Brain microvascular endothelial cell (primary cell): ENCODE measurements around the gene RWDD4.

ENCODE experiments used
- DNase-seq: peaks from one replicate; pipeline ENCODE4 v3.0.0-alpha.2; 2020
- H3K27ac ChIP-seq: fragments of 250-450 bp; sonication (Bioruptor Pico); 2 replicates; pipeline ENCODE4 v1.5.1; 2020; ENCODE audit warnings: mild to moderate bottlenecking, moderate library complexity
- H3K27me3 ChIP-seq: fragments of 250-450 bp; sonication (Bioruptor Pico); replicated peaks from 2 replicates; pipeline ENCODE4 v1.5.1; 2020; ENCODE audit warnings: mild to moderate bottlenecking
- H3K36me3 ChIP-seq: fragments of 250-450 bp; sonication (Bioruptor Pico); replicated peaks from 2 replicates; pipeline ENCODE4 v1.5.1; 2020; ENCODE audit warnings: mild to moderate bottlenecking
- H3K4me3 ChIP-seq: 2 replicates; pipeline ENCODE4 v1.5.1; 2011; ENCODE audit warnings: low read depth, mild to moderate bottlenecking, control low read depth, low read length, moderate library complexity
- in situ Hi-C: cut with HindIII; loops from 2 replicates; pipeline ENCODE4 v1.10.0; 2017; ENCODE audit warnings: low sequenced_read_pairs, low pct_ligation_motif_present
- TF ChIP-seq, protein P1 (sequence below): IDR thresholded peaks from 2 replicates; pipeline ENCODE4 v1.5.1; 2011; ENCODE audit warnings: low read depth, mild to moderate bottlenecking, moderate library complexity, low read length, control low read depth, inconsistent platforms; ENCODE audit errors: missing control alignments

The RWDD4 gene

DNA sequence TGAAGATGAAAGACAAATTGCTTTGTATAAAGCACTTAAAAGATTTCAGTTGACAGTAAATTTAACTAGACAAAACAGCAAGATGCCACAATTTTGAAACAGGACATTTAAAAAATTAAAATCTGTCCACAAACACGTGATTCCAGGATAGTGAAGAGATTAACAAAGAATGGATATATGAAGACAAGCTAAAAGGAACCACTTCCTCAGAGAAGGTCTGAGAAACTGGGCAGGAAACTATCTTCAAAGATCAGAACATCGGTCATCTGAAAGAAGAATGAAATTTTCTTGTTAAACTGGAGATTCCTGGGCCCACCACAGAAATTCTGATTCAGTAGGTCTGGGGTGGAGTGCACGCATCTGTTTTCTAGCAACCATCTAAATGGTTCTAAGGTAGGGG is 1.4 kb downstream of the RWDD4 start:
- in situ Hi-C loops, result no loop called here
- Histone ChIP-seq H3K27ac (no peak overlapping the region), H3K4me3 (peak overlapping the region; percentile 70), H3K27me3 (no peaks in the 10 kb centered on the region), H3K36me3 (peaks cover 3% of the 10 kb centered on the region)
- DNase-seq, result no peak
- TF ChIP-seq, protein P1, sequence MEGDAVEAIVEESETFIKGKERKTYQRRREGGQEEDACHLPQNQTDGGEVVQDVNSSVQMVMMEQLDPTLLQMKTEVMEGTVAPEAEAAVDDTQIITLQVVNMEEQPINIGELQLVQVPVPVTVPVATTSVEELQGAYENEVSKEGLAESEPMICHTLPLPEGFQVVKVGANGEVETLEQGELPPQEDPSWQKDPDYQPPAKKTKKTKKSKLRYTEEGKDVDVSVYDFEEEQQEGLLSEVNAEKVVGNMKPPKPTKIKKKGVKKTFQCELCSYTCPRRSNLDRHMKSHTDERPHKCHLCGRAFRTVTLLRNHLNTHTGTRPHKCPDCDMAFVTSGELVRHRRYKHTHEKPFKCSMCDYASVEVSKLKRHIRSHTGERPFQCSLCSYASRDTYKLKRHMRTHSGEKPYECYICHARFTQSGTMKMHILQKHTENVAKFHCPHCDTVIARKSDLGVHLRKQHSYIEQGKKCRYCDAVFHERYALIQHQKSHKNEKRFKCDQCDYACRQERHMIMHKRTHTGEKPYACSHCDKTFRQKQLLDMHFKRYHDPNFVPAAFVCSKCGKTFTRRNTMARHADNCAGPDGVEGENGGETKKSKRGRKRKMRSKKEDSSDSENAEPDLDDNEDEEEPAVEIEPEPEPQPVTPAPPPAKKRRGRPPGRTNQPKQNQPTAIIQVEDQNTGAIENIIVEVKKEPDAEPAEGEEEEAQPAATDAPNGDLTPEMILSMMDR, result no peak

DNA sequence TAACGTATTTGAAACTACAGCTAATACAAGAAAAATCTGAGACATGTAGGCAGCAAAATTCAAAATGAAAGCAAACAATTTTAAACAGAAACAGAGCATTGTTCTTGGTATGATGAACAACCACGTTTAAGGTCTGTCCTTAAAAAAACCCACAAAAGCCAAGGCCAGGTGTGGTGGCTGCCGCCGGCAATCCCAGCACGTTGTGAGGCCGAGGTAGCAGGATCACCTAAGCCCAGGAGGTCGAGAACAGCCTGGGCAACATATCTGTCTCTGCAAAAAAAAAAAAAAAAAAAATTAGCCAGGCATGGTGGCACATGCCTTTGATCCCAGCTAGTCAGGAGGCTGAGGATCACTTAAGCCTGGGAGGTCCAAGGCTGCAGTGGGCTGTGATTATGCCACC is 13.7 kb downstream of the RWDD4 start:
- H3K27me3 ChIP-seq, result no peaks in the 10 kb centered on the region
- peaks cover 13% of the 10 kb centered on the region for H3K36me3 ChIP-seq
- H3K27ac ChIP-seq, result no peak overlapping the region
- DNase-seq, result no peak
- TF ChIP-seq, protein P1, result no peak
- in situ Hi-C loops, result no loop called here
- H3K4me3 ChIP-seq, result no peak overlapping the region

DNA sequence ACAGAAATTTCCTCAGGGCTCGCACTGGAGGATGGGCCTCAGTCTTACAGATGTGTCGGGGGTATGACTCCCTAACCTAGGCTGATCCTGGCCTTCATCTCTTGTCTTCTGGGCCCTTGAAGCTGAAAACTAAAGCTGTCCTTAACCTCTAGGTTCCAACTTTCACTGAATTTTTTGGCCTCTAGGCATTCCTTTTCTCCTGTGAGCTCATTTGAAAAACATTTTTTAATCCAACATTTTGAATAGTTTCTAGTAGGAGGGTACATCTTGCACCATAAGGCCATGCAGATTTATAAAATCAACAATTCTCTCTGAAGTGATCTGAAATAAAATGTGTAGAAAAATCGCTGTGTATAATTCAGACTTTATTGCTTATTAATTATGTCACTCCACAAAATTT is 19.7 kb downstream of the RWDD4 start:
- in situ Hi-C loops, result no loop called here
- TF ChIP-seq, protein P1, result no peak
- no peak for DNase-seq
- H3K27ac ChIP-seq, result no peak overlapping the region
- no peak overlapping the region for H3K4me3 ChIP-seq
- no peaks in the 10 kb centered on the region for H3K27me3 ChIP-seq
- peaks cover 9% of the 10 kb centered on the region for H3K36me3 ChIP-seq

DNA sequence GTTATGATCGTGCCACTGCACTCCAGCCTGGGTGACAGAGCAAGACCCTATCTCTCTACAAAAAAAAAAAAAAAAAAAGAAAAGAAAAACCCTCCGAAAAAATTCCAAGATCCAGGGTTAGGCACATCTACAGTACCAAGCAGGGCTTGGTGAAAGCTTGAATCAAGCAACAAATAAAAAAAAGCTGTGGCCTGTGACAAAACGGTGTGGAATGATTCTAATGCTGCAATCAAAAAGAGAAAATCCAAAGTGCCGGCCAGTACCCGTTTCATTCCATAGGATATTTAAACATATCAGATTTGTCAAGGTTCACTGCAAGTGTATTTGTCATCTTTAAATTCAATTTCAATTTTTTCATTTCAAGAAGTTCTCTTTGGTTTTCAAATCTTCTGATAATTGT is 20.5 kb downstream of the RWDD4 start:
- Histone ChIP-seq H3K4me3 (no peak overlapping the region), H3K27ac (no peak overlapping the region), H3K36me3 (peaks cover 2% of the 10 kb centered on the region), H3K27me3 (no peaks in the 10 kb centered on the region)
- DNase-seq, result no peak
- in situ Hi-C loops, result no loop called here
- TF ChIP-seq, protein P1, result no peak

DNA sequence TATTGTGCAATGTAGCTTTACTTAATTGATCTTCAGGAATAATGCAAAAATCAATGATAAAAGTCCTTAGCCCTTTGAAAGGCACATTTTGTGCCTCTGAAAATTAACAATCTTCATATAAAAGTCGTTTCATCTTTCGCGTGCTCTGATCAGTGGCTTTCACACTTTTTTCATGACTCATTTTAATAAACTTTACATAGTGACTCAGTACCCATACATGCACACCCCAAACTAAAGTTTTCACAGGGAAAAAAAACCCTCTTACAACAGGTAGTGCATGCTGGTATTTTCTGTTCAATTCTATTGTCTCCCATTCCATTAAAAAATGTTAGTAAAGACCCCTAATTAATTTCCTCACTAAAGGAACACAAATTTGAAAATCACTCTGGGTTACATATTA is 21.5 kb downstream of the RWDD4 start:
- TF ChIP-seq, protein P1, result no peak
- DNase-seq, result no peak
- no peak overlapping the region for H3K4me3 ChIP-seq
- H3K27me3 ChIP-seq, result no peaks in the 10 kb centered on the region
- peaks cover under 1% of the 10 kb centered on the region for H3K36me3 ChIP-seq
- in situ Hi-C loops, result no loop called here
- H3K27ac ChIP-seq, result peak overlapping the region; percentile 66

DNA sequence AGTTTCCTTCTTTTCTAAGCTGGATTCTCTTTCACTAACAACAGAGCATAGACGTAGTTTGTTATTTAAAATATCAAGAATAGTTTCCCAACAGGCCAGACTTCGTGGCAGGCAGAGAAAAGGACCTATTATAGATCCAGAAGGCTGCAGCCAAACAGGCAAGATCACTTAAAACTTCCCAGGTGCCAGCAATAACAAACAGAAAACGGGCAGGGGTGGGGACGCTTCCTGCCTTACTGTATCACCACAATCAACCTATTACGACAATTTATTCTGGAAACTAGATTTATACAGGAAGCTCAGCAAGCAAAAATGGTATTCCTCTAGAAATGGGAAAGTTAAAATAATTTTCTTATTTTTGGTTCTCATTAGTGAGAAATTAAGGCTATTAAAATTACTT is 22.1 kb downstream of the RWDD4 start:
- in situ Hi-C loops, result no loop called here
- peak overlapping the region; percentile 66 for H3K27ac ChIP-seq

More for the DNA sequence above, 22.1 kb downstream of the RWDD4 start:
- Histone ChIP-seq H3K36me3 (no peaks in the 10 kb centered on the region), H3K27me3 (no peaks in the 10 kb centered on the region), H3K4me3 (peak overlapping the region; percentile 24)
- peak; percentile 46 for DNase-seq
- TF ChIP-seq, protein P1, result no peak
